Measurements from ENCODE around the gene SELENON. TPM values are rescaled to one million over a fixed set of nuclear protein-coding genes. Genes with fewer than 3 reads are reported as not detected.

Gene SELENON
- total and polyA plus RNA-seq, 9 of the 15 experiments (the other 6 are each of a cell fraction or from before 2014, with no cell fraction given), result 0.43 to 26.7 (median 7.0) TPM

DNA sequence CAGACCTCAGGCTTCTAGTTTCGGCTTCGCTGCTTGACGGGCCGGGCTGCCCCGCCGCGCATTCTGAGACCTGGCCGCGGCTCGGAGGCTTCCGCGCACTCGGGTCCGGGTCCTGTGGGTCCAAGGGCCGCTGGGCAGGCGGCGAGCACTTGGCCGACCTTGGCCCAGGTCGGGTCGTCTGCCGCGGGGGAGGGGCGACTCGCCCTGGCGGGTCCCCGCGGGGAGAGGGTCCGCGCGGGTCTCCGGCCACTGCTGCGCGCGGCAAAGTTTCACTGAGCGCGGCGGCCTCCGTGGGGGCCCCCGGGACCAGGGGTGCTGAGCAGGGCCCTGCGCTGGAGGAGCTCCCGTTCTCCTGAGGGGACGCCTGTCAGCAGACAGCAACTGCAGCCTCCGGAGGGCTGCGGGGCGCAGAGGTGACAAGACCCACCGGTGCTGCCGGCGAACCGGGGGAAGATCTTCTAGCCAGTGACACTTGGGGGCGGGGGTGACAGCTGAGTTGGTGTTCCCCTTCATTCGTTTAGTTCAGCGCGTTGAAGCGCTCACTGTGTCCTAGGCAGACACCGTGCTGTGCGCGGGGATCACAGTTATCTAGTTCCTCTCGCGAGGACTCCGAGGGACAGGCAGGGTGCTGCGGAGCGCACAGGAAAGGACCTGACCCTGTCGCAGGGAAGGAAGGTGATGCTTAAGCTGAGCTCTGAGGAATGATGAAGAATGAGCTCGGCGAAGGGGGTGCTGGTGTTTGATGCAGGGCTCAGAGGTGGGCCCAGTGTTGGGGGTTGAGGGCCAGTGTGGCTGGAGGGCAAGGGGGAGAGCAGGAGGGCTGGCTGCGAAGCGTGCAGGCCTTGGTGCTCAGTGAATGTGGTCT lies 20.5 kb downstream of the SELENON start (continued):
- TF ChIP-seq, protein P1, sequence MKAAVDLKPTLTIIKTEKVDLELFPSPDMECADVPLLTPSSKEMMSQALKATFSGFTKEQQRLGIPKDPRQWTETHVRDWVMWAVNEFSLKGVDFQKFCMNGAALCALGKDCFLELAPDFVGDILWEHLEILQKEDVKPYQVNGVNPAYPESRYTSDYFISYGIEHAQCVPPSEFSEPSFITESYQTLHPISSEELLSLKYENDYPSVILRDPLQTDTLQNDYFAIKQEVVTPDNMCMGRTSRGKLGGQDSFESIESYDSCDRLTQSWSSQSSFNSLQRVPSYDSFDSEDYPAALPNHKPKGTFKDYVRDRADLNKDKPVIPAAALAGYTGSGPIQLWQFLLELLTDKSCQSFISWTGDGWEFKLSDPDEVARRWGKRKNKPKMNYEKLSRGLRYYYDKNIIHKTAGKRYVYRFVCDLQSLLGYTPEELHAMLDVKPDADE (conservative IDR thresholded peaks at IDR 0.05; ENCODE audit: control insufficient read depth, low read depth, low read length), result no peak; the same call in 1 of the 2 replicates
- no peak for TF ChIP-seq FOXJ2 (tag; IDR thresholded peaks at IDR 0.05)
- TF ChIP-seq, protein P2, sequence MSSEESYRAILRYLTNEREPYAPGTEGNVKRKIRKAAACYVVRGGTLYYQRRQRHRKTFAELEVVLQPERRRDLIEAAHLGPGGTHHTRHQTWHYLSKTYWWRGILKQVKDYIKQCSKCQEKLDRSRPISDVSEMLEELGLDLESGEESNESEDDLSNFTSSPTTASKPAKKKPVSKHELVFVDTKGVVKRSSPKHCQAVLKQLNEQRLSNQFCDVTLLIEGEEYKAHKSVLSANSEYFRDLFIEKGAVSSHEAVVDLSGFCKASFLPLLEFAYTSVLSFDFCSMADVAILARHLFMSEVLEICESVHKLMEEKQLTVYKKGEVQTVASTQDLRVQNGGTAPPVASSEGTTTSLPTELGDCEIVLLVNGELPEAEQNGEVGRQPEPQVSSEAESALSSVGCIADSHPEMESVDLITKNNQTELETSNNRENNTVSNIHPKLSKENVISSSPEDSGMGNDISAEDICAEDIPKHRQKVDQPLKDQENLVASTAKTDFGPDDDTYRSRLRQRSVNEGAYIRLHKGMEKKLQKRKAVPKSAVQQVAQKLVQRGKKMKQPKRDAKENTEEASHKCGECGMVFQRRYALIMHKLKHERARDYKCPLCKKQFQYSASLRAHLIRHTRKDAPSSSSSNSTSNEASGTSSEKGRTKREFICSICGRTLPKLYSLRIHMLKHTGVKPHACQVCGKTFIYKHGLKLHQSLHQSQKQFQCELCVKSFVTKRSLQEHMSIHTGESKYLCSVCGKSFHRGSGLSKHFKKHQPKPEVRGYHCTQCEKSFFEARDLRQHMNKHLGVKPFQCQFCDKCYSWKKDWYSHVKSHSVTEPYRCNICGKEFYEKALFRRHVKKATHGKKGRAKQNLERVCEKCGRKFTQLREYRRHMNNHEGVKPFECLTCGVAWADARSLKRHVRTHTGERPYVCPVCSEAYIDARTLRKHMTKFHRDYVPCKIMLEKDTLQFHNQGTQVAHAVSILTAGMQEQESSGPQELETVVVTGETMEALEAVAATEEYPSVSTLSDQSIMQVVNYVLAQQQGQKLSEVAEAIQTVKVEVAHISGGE (CRISPR knock-in tag; IDR thresholded peaks at IDR 0.05), result peak in 1 of 3 experiments; percentile 69; a peak in 1 of 6 replicates
- TF ChIP-seq, protein P3, sequence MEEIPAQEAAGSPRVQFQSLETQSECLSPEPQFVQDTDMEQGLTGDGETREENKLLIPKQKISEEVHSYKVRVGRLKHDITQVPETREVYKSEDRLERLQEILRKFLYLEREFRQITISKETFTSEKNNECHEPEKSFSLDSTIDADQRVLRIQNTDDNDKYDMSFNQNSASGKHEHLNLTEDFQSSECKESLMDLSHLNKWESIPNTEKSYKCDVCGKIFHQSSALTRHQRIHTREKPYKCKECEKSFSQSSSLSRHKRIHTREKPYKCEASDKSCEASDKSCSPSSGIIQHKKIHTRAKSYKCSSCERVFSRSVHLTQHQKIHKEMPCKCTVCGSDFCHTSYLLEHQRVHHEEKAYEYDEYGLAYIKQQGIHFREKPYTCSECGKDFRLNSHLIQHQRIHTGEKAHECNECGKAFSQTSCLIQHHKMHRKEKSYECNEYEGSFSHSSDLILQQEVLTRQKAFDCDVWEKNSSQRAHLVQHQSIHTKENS (CRISPR knock-in tag; IDR thresholded peaks at IDR 0.05), result no peak
- no peak for TF ChIP-seq TSC22D4 (tag; IDR thresholded peaks at IDR 0.05)
- no peak; a peak in 1 of 4 replicates for TF ChIP-seq ARNT (IDR thresholded peaks at IDR 0.05)
- TF ChIP-seq, protein P4, sequence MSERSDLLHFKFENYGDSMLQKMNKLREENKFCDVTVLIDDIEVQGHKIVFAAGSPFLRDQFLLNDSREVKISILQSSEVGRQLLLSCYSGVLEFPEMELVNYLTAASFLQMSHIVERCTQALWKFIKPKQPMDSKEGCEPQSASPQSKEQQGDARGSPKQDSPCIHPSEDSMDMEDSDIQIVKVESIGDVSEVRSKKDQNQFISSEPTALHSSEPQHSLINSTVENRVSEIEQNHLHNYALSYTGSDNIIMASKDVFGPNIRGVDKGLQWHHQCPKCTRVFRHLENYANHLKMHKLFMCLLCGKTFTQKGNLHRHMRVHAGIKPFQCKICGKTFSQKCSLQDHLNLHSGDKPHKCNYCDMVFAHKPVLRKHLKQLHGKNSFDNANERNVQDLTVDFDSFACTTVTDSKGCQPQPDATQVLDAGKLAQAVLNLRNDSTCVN (CRISPR knock-in tag; IDR thresholded peaks at IDR 0.05), result peak; percentile 82
- TF ChIP-seq U2AF2 (optimal IDR thresholded peaks at IDR 0.05; ENCODE audit: low read depth, low read length), result no peak
- no peak for TF ChIP-seq PPARD (CRISPR knock-in tag; IDR thresholded peaks at IDR 0.05)
- TF ChIP-seq DDX20 (tag; IDR thresholded peaks at IDR 0.05; ENCODE audit: low read depth), result no peak
- no peak for TF ChIP-seq ZNF696 (CRISPR knock-in tag; conservative IDR thresholded peaks at IDR 0.05)
- TF ChIP-seq, protein P5, sequence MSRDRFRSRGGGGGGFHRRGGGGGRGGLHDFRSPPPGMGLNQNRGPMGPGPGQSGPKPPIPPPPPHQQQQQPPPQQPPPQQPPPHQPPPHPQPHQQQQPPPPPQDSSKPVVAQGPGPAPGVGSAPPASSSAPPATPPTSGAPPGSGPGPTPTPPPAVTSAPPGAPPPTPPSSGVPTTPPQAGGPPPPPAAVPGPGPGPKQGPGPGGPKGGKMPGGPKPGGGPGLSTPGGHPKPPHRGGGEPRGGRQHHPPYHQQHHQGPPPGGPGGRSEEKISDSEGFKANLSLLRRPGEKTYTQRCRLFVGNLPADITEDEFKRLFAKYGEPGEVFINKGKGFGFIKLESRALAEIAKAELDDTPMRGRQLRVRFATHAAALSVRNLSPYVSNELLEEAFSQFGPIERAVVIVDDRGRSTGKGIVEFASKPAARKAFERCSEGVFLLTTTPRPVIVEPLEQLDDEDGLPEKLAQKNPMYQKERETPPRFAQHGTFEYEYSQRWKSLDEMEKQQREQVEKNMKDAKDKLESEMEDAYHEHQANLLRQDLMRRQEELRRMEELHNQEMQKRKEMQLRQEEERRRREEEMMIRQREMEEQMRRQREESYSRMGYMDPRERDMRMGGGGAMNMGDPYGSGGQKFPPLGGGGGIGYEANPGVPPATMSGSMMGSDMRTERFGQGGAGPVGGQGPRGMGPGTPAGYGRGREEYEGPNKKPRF (IDR thresholded peaks at IDR 0.05; ENCODE audit: low read depth, low read length), result no peak
- no peak for TF ChIP-seq IRF2 (CRISPR knock-in tag; IDR thresholded peaks at IDR 0.05)
- no peak for TF ChIP-seq BCL6 (CRISPR knock-in tag; IDR thresholded peaks at IDR 0.05)
- TF ChIP-seq, protein P6, sequence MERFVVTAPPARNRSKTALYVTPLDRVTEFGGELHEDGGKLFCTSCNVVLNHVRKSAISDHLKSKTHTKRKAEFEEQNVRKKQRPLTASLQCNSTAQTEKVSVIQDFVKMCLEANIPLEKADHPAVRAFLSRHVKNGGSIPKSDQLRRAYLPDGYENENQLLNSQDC (CRISPR knock-in tag; IDR thresholded peaks at IDR 0.05), result no peak

All from K562 (cell line).